IMR-90 (cell line): ENCODE data around the gene HDAC9. TPM values are rescaled to one million over a fixed set of nuclear protein-coding genes. Genes with fewer than 3 reads are reported as not detected.
A peak's percentile ranks its signal among the peaks of the same experiment; 100 is the strongest.

Experiments
- ATAC-seq: fragments of 200-7000 bp; cut with Tn5 transposase; 2 replicates; pipeline ENCODE4 v1.9.1; 2020; ENCODE audit warnings: low read depth, mild to moderate bottlenecking, moderate library complexity
- BruUV-seq: library from RNA; stranded (reverse); fragments of 400-500 nt; replicated peaks from 2 replicates; lab custom pipeline; 2021; lab: Mats Ljungman, UMichigan
- CTCF ChIA-PET: fragments of 300-600 bp; formaldehyde crosslinking; extraction: SDS; loops from one replicate; lab custom pipeline; 2021; ENCODE audit warnings: antibody characterized with exemption; lab: Yijun Ruan, JAX
- POLR2A ChIA-PET: fragments of 300-600 bp; sonication (Branson Sonifier 250); formaldehyde crosslinking; loops from one replicate; lab custom pipeline; 2022; ENCODE audit warnings: antibody characterized with exemption; ENCODE audit not compliant: unreplicated experiment; lab: Charles Lee
- DNase-seq: peaks from one replicate; pipeline ENCODE4 v3.0.0; 2013
- H2AFZ ChIP-seq: replicated peaks from 2 replicates; pipeline ENCODE3; 2013; ENCODE audit warnings: low read length, mild to moderate bottlenecking; ENCODE audit not compliant: poor library complexity
- H2AK5ac ChIP-seq: 2 replicates; pipeline ENCODE4 v1.6.1; 2013; ENCODE audit warnings: low read depth, low read length, inconsistent platforms
- H2AK9ac ChIP-seq: replicated peaks from 2 replicates; pipeline ENCODE3; 2013; ENCODE audit warnings: mild to moderate bottlenecking, low read depth, low read length, moderate library complexity; ENCODE audit not compliant: poor library complexity
- H2BK120ac ChIP-seq: 2 replicates; pipeline ENCODE4 v1.6.1; 2013; ENCODE audit warnings: low read depth, low read length, inconsistent platforms
- H2BK15ac ChIP-seq: 3 replicates; pipeline ENCODE4 v1.6.1; 2013; ENCODE audit warnings: low read depth, low read length, inconsistent platforms
- H2BK20ac ChIP-seq: 2 replicates; pipeline ENCODE4 v1.6.1; 2013; ENCODE audit warnings: low read depth, mild to moderate bottlenecking, inconsistent platforms, low read length, moderate library complexity
- H2BK5ac ChIP-seq: 2 replicates; pipeline ENCODE4 v1.6.1; 2013; ENCODE audit warnings: mild to moderate bottlenecking, low read depth, low read length, inconsistent platforms; ENCODE audit not compliant: poor library complexity, severe bottlenecking
- H3K14ac ChIP-seq: replicated peaks from 2 replicates; pipeline ENCODE4 v1.6.1; 2013; ENCODE audit warnings: low read depth, low read length, inconsistent platforms
- H3K18ac ChIP-seq: 2 replicates; pipeline ENCODE4 v1.6.1; 2013; ENCODE audit warnings: low read depth, low read length, control low read depth
- H3K23ac ChIP-seq: 2 replicates; pipeline ENCODE4 v1.6.1; 2013; ENCODE audit warnings: low read depth, low read length, inconsistent platforms
- H3K27ac ChIP-seq: 2 replicates; pipeline ENCODE4 v1.5.1; 2013; ENCODE audit warnings: mild to moderate bottlenecking, control low read depth, low read length; ENCODE audit not compliant: insufficient read depth
- H3K27me3 ChIP-seq: 2 replicates; pipeline ENCODE4 v1.6.1; 2013; ENCODE audit warnings: low read length; ENCODE audit not compliant: control insufficient read depth, insufficient read depth
- H3K36me3 ChIP-seq: 2 replicates; pipeline ENCODE4 v1.6.1; 2013; ENCODE audit warnings: low read length, mixed read lengths; ENCODE audit not compliant: control insufficient read depth, insufficient read depth
- H3K4ac ChIP-seq: 2 replicates; pipeline ENCODE4 v1.6.1; 2013; ENCODE audit warnings: low read depth, low read length, inconsistent platforms
- H3K4me1 ChIP-seq: 2 replicates; pipeline ENCODE4 v1.6.1; 2013; ENCODE audit warnings: low read length, mixed read lengths; ENCODE audit not compliant: control insufficient read depth, insufficient read depth
- H3K4me2 ChIP-seq: 2 replicates; pipeline ENCODE4 v1.6.1; 2013; ENCODE audit warnings: low read depth, mild to moderate bottlenecking, control low read depth, low read length, moderate library complexity
- H3K4me3 ChIP-seq: 2 replicates; pipeline ENCODE4 v1.5.1; 2013; ENCODE audit warnings: low read depth, mild to moderate bottlenecking, control low read depth, low read length, moderate library complexity; ENCODE audit not compliant: insufficient read depth
- H3K56ac ChIP-seq: 2 replicates; pipeline ENCODE4 v1.6.1; 2013; ENCODE audit warnings: low read length, inconsistent platforms; ENCODE audit not compliant: insufficient read depth; ENCODE audit errors: extremely low read depth
- H3K79me1 ChIP-seq, 2 experiments: 2 replicates each; pipeline ENCODE4 v1.6.1; 2013; ENCODE audit warnings: low read length in 2 of 2, inconsistent platforms in 1 of 2, low read depth in 1 of 2
- H3K9ac ChIP-seq: 2 replicates; pipeline ENCODE4 v1.6.1; 2013; ENCODE audit warnings: low read depth, low read length, control low read depth
- H3K9me1 ChIP-seq: 2 replicates; pipeline ENCODE4 v1.6.1; 2013; ENCODE audit warnings: low read length, inconsistent platforms; ENCODE audit not compliant: insufficient read depth
- H3K9me3 ChIP-seq: 2 replicates; pipeline ENCODE4 v1.6.1; 2013; ENCODE audit warnings: low read length; ENCODE audit not compliant: control insufficient read depth, insufficient read depth
- H4K20me1 ChIP-seq: 2 replicates; pipeline ENCODE4 v1.6.1; 2013; ENCODE audit warnings: low read length, inconsistent platforms; ENCODE audit not compliant: insufficient read depth
- H4K5ac ChIP-seq: 2 replicates; pipeline ENCODE4 v1.6.1; 2013; ENCODE audit warnings: mild to moderate bottlenecking, low read depth, low read length, control low read depth
- H4K8ac ChIP-seq, 2 experiments: 2 replicates each; pipeline ENCODE4 v1.6.1; 2013; ENCODE audit warnings: low read depth in 2 of 2, low read length in 2 of 2, control low read depth in 1 of 2, inconsistent platforms in 1 of 2
- H4K91ac ChIP-seq: 2 replicates; pipeline ENCODE4 v1.6.1; 2013; ENCODE audit warnings: low read depth, low read length, inconsistent platforms; ENCODE audit not compliant: insufficient read depth
- CEBPB ChIP-seq: IDR thresholded peaks from 2 replicates; pipeline ENCODE4 v1.6.1; 2012; ENCODE audit warnings: low read depth, low read length, improper control_type of control experiment
- CTCF ChIP-seq: conservative IDR thresholded peaks from 2 replicates; pipeline ENCODE4 v1.5.1; 2012; ENCODE audit warnings: mild to moderate bottlenecking, low read depth, low read length, improper control_type of control experiment
- MXI1 ChIP-seq: IDR thresholded peaks from 2 replicates; pipeline ENCODE4 v1.6.1; 2012; ENCODE audit warnings: low read depth, mild to moderate bottlenecking, low read length, moderate library complexity, borderline replicate concordance
- RAD21 ChIP-seq: IDR thresholded peaks from 2 replicates; pipeline ENCODE4 v1.6.1; 2012; ENCODE audit warnings: low read length, improper control_type of control experiment
- RCOR1 ChIP-seq: IDR thresholded peaks from 2 replicates; pipeline ENCODE4 v1.6.1; 2012; ENCODE audit warnings: mild to moderate bottlenecking, low read length, improper control_type of control experiment; ENCODE audit not compliant: insufficient replicate concordance
- RFX5 ChIP-seq: IDR thresholded peaks from 2 replicates; pipeline ENCODE4 v1.8.0; 2012; ENCODE audit warnings: low read depth, mild to moderate bottlenecking, low read length, moderate library complexity
- SMC3 ChIP-seq: fragments of 150-350 bp; IDR thresholded peaks from 2 replicates; pipeline ENCODE4 v1.6.1; 2016; ENCODE audit warnings: low read depth, mild to moderate bottlenecking, antibody characterized with exemption, low read length, moderate library complexity
- WGBS, 2 experiments: methylation state at CpG; one replicate each; pipeline versions ENCODE4 v1.1.5 to v1.1.7; 2013; ENCODE audit warnings: missing lambda C conversion rate in 2 of 2; ENCODE audit not compliant: insufficient read length in 1 of 2; ENCODE audit errors: extremely low coverage in 2 of 2; 5-methylcytosine and 5-hydroxymethylcytosine counted together
- dilution Hi-C: fragments of 300-500 bp; cut with HindIII; formaldehyde crosslinking; loops from one replicate; pipeline ENCODE4 v1.14.3; 2018; ENCODE audit warnings: low sequenced_read_pairs; ENCODE audit not compliant: unreplicated experiment
- in situ Hi-C: fragments of 300-500 bp; cut with MboI; formaldehyde crosslinking; loops from 3 replicates; pipeline ENCODE4 v1.14.3; 2019; ENCODE audit warnings: low sequenced_read_pairs, inconsistent platforms, mixed read lengths
- intact Hi-C: fragments of 100-400 bp; cut with micrococcal nuclease; formaldehyde crosslinking; loops from 2 replicates; pipeline ENCODE4 v1.10.0; 2022
- polyA plus RNA-seq, 3 experiments: library from polyadenylated mRNA; depleted of rRNA; stranded (reverse); fragments of >200 nt; gene quantifications; 2 replicates each; pipeline ENCODE4 v1.2.3, GENCODE V29; 2012; ENCODE audit warnings: low replicate concordance in 1 of 3
- total RNA-seq: library from RNA; depleted of rRNA; stranded (reverse); fragments of >200 nt; gene quantifications from 2 replicates; pipeline ENCODE4 v1.2.3, GENCODE V29; 2012
- TF ChIP-seq, protein P1 (sequence below): fragments of 150-350 bp; IDR thresholded peaks from 2 replicates; pipeline ENCODE4 v1.6.1; 2016; ENCODE audit warnings: low read depth, mild to moderate bottlenecking, low read length, moderate library complexity, borderline replicate concordance

HDAC9 gene
- total and polyA plus RNA-seq, 2 of the 4 experiments (the other 2 are of a cell fraction) = 4.3 to 24.7 TPM

GRCh38 chr7:18927134-18927533 is 431.6 kb downstream of the HDAC9 start:
- Histone ChIP-seq H3K4me3 (no peak overlapping the region), H3K4ac (no peak overlapping the region), H3K56ac (no peak overlapping the region), H3K4me2 (no peak overlapping the region), H3K23ac (no peak overlapping the region; the same call in 1 of the 2 replicates), H2AFZ (no peak overlapping the region), H3K27ac (no peak overlapping the region), H2BK120ac (no peak overlapping the region), H3K36me3 (no peaks in the 10 kb centered on the region), H4K20me1 (no peaks in the 10 kb centered on the region), H4K91ac (no peak overlapping the region), H2BK5ac (no peak overlapping the region), H3K18ac (no peak overlapping the region), H3K9me1 (no peaks in the 10 kb centered on the region), H2AK9ac (no peak overlapping the region), H4K8ac (no peak overlapping the region), H3K79me1 (no peaks in the 10 kb centered on the region), H2BK15ac (no peak overlapping the region), H2BK20ac (no peak overlapping the region), H3K9ac (no peak overlapping the region), H3K14ac (no peak overlapping the region), H2AK5ac (no peak overlapping the region), H4K5ac (no peak overlapping the region), H3K27me3 (no peaks in the 10 kb centered on the region), H3K9me3 (no peaks in the 10 kb centered on the region), H3K4me1 (no peaks in the 10 kb centered on the region)
- dilution Hi-C loops (no loop called here), in situ Hi-C loops (no loop called here), intact Hi-C loops (no loop called here)
- ATAC-seq = no peak
- CTCF ChIA-PET = no interaction called here
- WGBS, 2 experiments = no CpG with 5 or more reads among the region's 2 CpGs
- no TSS peak for BruUV-seq
- TF ChIP-seq CTCF (no peak), MXI1 (no peak), RCOR1 (no peak), RAD21 (no peak), SMC3 (no peak), CEBPB (no peak), RFX5 (no peak)
- TF ChIP-seq, protein P1, sequence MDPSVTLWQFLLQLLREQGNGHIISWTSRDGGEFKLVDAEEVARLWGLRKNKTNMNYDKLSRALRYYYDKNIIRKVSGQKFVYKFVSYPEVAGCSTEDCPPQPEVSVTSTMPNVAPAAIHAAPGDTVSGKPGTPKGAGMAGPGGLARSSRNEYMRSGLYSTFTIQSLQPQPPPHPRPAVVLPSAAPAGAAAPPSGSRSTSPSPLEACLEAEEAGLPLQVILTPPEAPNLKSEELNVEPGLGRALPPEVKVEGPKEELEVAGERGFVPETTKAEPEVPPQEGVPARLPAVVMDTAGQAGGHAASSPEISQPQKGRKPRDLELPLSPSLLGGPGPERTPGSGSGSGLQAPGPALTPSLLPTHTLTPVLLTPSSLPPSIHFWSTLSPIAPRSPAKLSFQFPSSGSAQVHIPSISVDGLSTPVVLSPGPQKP = no peak
- POLR2A ChIA-PET = no interaction called here
- DNase-seq = peak; percentile 72
